Endothelial cell of umbilical vein (primary cell): ENCODE measurements around the gene IFNL3. TPM values are rescaled to one million over a fixed set of nuclear protein-coding genes. Genes with fewer than 3 reads are reported as not detected.

Experiments
- BruUV-seq: library from RNA; stranded (reverse); fragments of 400-500 nt; replicated peaks from 2 replicates; lab custom pipeline; 2021; lab: Mats Ljungman, UMichigan
- CTCF ChIA-PET: fragments of 300-600, 350-600 bp; sonication (Branson Sonifier 250); formaldehyde crosslinking; loops from one replicate; lab custom pipeline; 2021; ENCODE audit warnings: antibody characterized with exemption, inconsistent platforms; lab: Charles Lee
- POLR2A ChIA-PET: fragments of 300-600, 350-600 bp; sonication (Branson Sonifier 250); formaldehyde crosslinking; loops from one replicate; lab custom pipeline; 2021; ENCODE audit warnings: antibody characterized with exemption, inconsistent platforms; lab: Charles Lee
- DNase-seq: peaks from one replicate; pipeline ENCODE4 v3.0.0-alpha.2; 2011; ENCODE audit warnings: low read depth, low spot score
- FAIRE-seq: peaks from 2 replicates; lab custom pipeline; 2011; peaks lifted over from hg19 to GRCh38; lab: Jason Lieb, UNC
- H2AFZ ChIP-seq: 2 replicates; pipeline ENCODE4 v1.6.0; 2012; ENCODE audit warnings: low read depth, low read length, control low read depth, inconsistent platforms
- H3K27ac ChIP-seq: 2 replicates; pipeline ENCODE4 v1.5.1; 2011; ENCODE audit warnings: low read depth, mild to moderate bottlenecking, control low read depth, low read length, moderate library complexity; ENCODE audit not compliant: insufficient read depth
- H3K27me3 ChIP-seq, 2 experiments: 2 replicates each; pipeline versions ENCODE4 v1.6.0 to v1.6.1; 2011; ENCODE audit warnings: low read length in 2 of 2, mixed read lengths in 1 of 2; ENCODE audit not compliant: control insufficient read depth in 2 of 2, insufficient read depth in 2 of 2
- H3K36me3 ChIP-seq, 2 experiments: 2 replicates in 1 of 2; 3 replicates in 1 of 2; pipeline ENCODE4 v1.5.1; 2011; ENCODE audit warnings: low read length in 2 of 2, mild to moderate bottlenecking in 1 of 2, moderate library complexity in 1 of 2; ENCODE audit not compliant: control insufficient read depth in 2 of 2, insufficient read depth in 2 of 2; ENCODE audit errors: extremely low read depth in 1 of 2
- H3K4me1 ChIP-seq: 3 replicates; pipeline ENCODE4 v1.5.1; 2011; ENCODE audit warnings: mild to moderate bottlenecking, low read length; ENCODE audit not compliant: control insufficient read depth, insufficient read depth; ENCODE audit errors: extremely low read depth
- H3K4me2 ChIP-seq: 2 replicates; pipeline ENCODE4 v1.6.1; 2011; ENCODE audit warnings: low read length, control low read depth, mixed read lengths; ENCODE audit not compliant: insufficient read depth
- H3K4me3 ChIP-seq, 3 experiments: fragments of 200-600 bp in 1 of 3; sonication (generic), shearing (Covaris generic) in 1 of 3; replicated peaks in 1 of 3; 2 replicates each; pipeline ENCODE4 v1.5.1; 2011 to 2016; ENCODE audit warnings: control low read depth in 3 of 3, low read length in 3 of 3, mild to moderate bottlenecking in 2 of 3, inconsistent platforms in 1 of 3, low read depth in 1 of 3, moderate library complexity in 1 of 3; ENCODE audit not compliant: insufficient read depth in 1 of 3
- H3K79me2 ChIP-seq: 2 replicates; pipeline ENCODE4 v1.6.0; 2012; ENCODE audit warnings: low read length, inconsistent platforms; ENCODE audit not compliant: control insufficient read depth, insufficient read depth
- H3K9ac ChIP-seq: replicated peaks from 2 replicates; pipeline ENCODE3; 2011; ENCODE audit warnings: low read length, control low read depth; ENCODE audit not compliant: insufficient read depth; ENCODE audit errors: extremely low read depth
- H3K9me1 ChIP-seq: replicated peaks from 3 replicates; pipeline ENCODE4 v1.6.0; 2011; ENCODE audit warnings: mild to moderate bottlenecking, low read length; ENCODE audit not compliant: control insufficient read depth, insufficient read depth; ENCODE audit errors: extremely low read depth
- H3K9me3 ChIP-seq: replicated peaks from 2 replicates; pipeline ENCODE4 v1.5.1; 2012; ENCODE audit warnings: low read length, inconsistent platforms; ENCODE audit not compliant: control insufficient read depth, insufficient read depth
- H4K20me1 ChIP-seq: replicated peaks from 2 replicates; pipeline ENCODE3; 2011; ENCODE audit warnings: mild to moderate bottlenecking, low read length; ENCODE audit not compliant: control insufficient read depth, insufficient read depth; ENCODE audit errors: extremely low read depth
- CTCF ChIP-seq, 2 donors: IDR thresholded peaks; 1 replicate in 1 of 2; 2 replicates in 1 of 2; pipeline ENCODE4 v1.5.1; 2011; ENCODE audit warnings: low read length in 2 of 2, mild to moderate bottlenecking in 2 of 2, moderate library complexity in 2 of 2, control low read depth in 1 of 2, inconsistent platforms in 1 of 2, low read depth in 1 of 2; ENCODE audit not compliant: insufficient read depth in 1 of 2; ENCODE audit errors: extremely low read depth in 1 of 2
- EZH2 ChIP-seq: IDR thresholded peaks from 2 replicates; pipeline ENCODE4 v1.6.1; 2012; ENCODE audit warnings: borderline replicate concordance, low read depth, mild to moderate bottlenecking, moderate library complexity, low read length, inconsistent platforms; ENCODE audit not compliant: severe bottlenecking
- FOS ChIP-seq: IDR thresholded peaks from 2 replicates; pipeline ENCODE4 v1.6.1; 2011; ENCODE audit warnings: mild to moderate bottlenecking, low read length, moderate library complexity, borderline replicate concordance; ENCODE audit not compliant: insufficient read depth
- GATA2 ChIP-seq: IDR thresholded peaks from 2 replicates; pipeline ENCODE4 v1.7.0; 2011; ENCODE audit warnings: low read depth, mild to moderate bottlenecking, moderate library complexity, mixed read lengths, low read length; ENCODE audit not compliant: insufficient read length, insufficient read depth
- JUN ChIP-seq: IDR thresholded peaks from 2 replicates; pipeline ENCODE4 v1.6.1; 2011; ENCODE audit warnings: borderline replicate concordance, low read depth; ENCODE audit not compliant: insufficient read length, insufficient read depth
- MAX ChIP-seq: IDR thresholded peaks from 2 replicates; pipeline ENCODE4 v1.6.1; 2011; ENCODE audit not compliant: insufficient read depth, insufficient read length
- MYC ChIP-seq: IDR thresholded peaks from one replicate; pipeline ENCODE4 v1.6.1; 2011; ENCODE audit warnings: mild to moderate bottlenecking, low read depth, low read length
- POLR2A ChIP-seq: IDR thresholded peaks from 2 replicates; pipeline ENCODE4 v1.6.1; 2012; ENCODE audit warnings: low read depth, mild to moderate bottlenecking, control low read depth, low read length
- POLR2AphosphoS5 ChIP-seq: IDR thresholded peaks from 2 replicates; pipeline ENCODE4 v1.6.1; 2012; ENCODE audit warnings: low read depth, mild to moderate bottlenecking, control low read depth, low read length, moderate library complexity; ENCODE audit not compliant: insufficient read depth
- dilution Hi-C: fragments of 300-500 bp; cut with MboI; formaldehyde crosslinking; loops from one replicate; pipeline ENCODE4 v1.15.0; 2019; ENCODE audit warnings: low sequenced_read_pairs; ENCODE audit not compliant: extremely low pct_ligation_motif_present
- intact Hi-C: fragments of 100-400 bp; cut with micrococcal nuclease; formaldehyde crosslinking; loops from one replicate; pipeline ENCODE4 v1.10.0; 2022
- polyA plus RNA-seq, 4 experiments: library from polyadenylated mRNA; depleted of rRNA in 3 of 4; stranded (reverse) in 3 of 4; unstranded in 1 of 4; fragments of >200 nt; gene quantifications; 2 replicates each; pipeline versions ENCODE4 v1.2.1 to v1.2.3, GENCODE V29; 2011 to 2012; ENCODE audit warnings: missing spikeins in 1 of 4
- total RNA-seq: library from RNA; stranded (reverse); gene quantifications from 2 replicates; pipeline ENCODE4 v1.2.3, GENCODE V29; 2021

The IFNL3 gene
- total and polyA plus RNA-seq, 2 donors (not counting 3 experiments of a cell fraction or from before 2014, with no cell fraction given), result not detected

GRCh38 chr19:39230096-39230764 lies 14.6 kb downstream of the IFNL3 start:
- Histone ChIP-seq H3K27me3 (no peaks in the 10 kb centered on the region), H3K4me2 (no peak overlapping the region), H3K27ac (no peak overlapping the region), H3K9ac (no peak overlapping the region), H3K9me3 (no peaks in the 10 kb centered on the region), H4K20me1 (no peaks in the 10 kb centered on the region), H3K9me1 (no peaks in the 10 kb centered on the region), H3K36me3 (no peaks in the 10 kb centered on the region), H3K4me1 (no peaks in the 10 kb centered on the region), H3K4me3 (no peak overlapping the region), H2AFZ (no peak overlapping the region), H3K79me2 (no peaks in the 10 kb centered on the region)
- FAIRE-seq (no peak), DNase-seq (no peak)
- dilution Hi-C loops (no loop called here), intact Hi-C loops (no loop called here)
- no peak for TF ChIP-seq JUN
- no peak for TF ChIP-seq FOS
- no peak for TF ChIP-seq MYC
- no peak for TF ChIP-seq POLR2A
- TF ChIP-seq MAX, result no peak
- TF ChIP-seq POLR2AphosphoS5, result no peak
- no peak for TF ChIP-seq CTCF (IDR thresholded peaks at IDR 0.05; ENCODE audit: extremely low read depth in 1 of 2, insufficient read depth in 1 of 2, low read depth in 1 of 2, low read length in 2 of 2)
- no peak for TF ChIP-seq GATA2
- no peak for TF ChIP-seq EZH2
- POLR2A ChIA-PET, result no interaction called here
- no TSS peak for BruUV-seq
- CTCF ChIA-PET, result no interaction called here
